K562 (cell line): ENCODE results near the gene SULT2B1. TPM values are rescaled to one million over a fixed set of nuclear protein-coding genes. Genes with fewer than 3 reads are reported as not detected.
A peak's percentile ranks its signal among the peaks of the same experiment; 100 is the strongest.

Experiments used
- BRCA1 ChIP-seq, 2 experiments: fragments of 450-650 bp in 1 of 2; sonication (generic) in 1 of 2; formaldehyde crosslinking in 1 of 2; IDR thresholded peaks; 2 replicates each; pipeline versions ENCODE4 v1.5.0 to v1.6.1; 2017 to 2020; ENCODE audit warnings: mild to moderate bottlenecking in 1 of 2, missing genetic modification reagents in 1 of 2
- C11orf30 ChIP-seq: fragments of 450-650 bp; IDR thresholded peaks from 2 replicates; pipeline ENCODE4 v1.6.1; 2016; ENCODE audit warnings: low read depth, mild to moderate bottlenecking
- CBX5 ChIP-seq: IDR thresholded peaks from 2 replicates; pipeline ENCODE4 v1.6.1; 2014; ENCODE audit warnings: low read depth, borderline replicate concordance
- CC2D1A ChIP-seq: fragments of 450-650 bp; IDR thresholded peaks from 2 replicates; pipeline ENCODE4 v1.6.1; 2017; ENCODE audit warnings: mild to moderate bottlenecking
- CHCHD3 ChIP-seq: fragments of 250-450 bp; sonication (Bioruptor Pico); IDR thresholded peaks from 2 replicates; pipeline ENCODE4 v2.1.2; 2022; ENCODE audit warnings: mild to moderate bottlenecking
- CTBP1 ChIP-seq: fragments of 450-650 bp; IDR thresholded peaks from 2 replicates; pipeline ENCODE4 v1.6.1; 2016; ENCODE audit warnings: borderline replicate concordance
- ELF4 ChIP-seq: fragments of 450-650 bp; formaldehyde crosslinking; IDR thresholded peaks from 2 replicates; pipeline ENCODE4 v1.4.0; 2022; ENCODE audit warnings: missing genetic modification characterization
- HDGF ChIP-seq: fragments of 450-650 bp; IDR thresholded peaks from 2 replicates; pipeline ENCODE4 v1.6.1; 2016
- KLF1 ChIP-seq: fragments of 450-650 bp; IDR thresholded peaks from 2 replicates; pipeline ENCODE4 v1.6.1; 2016; ENCODE audit warnings: missing genetic modification characterization, missing compliant biosample characterization
- MCM2 ChIP-seq: fragments of 450-650 bp; IDR thresholded peaks from 2 replicates; pipeline ENCODE4 v1.6.1; 2017; ENCODE audit warnings: low read depth, mild to moderate bottlenecking
- MTA3 ChIP-seq: fragments of 450-650 bp; formaldehyde crosslinking; IDR thresholded peaks from 2 replicates; pipeline ENCODE4 v1.6.1; 2017; ENCODE audit warnings: mild to moderate bottlenecking, borderline replicate concordance
- NEUROD1 ChIP-seq: fragments of 150-350 bp; IDR thresholded peaks from 2 replicates; pipeline ENCODE4 v1.6.1; 2014; ENCODE audit warnings: borderline replicate concordance, low read length, low read depth; ENCODE audit not compliant: partially characterized antibody
- NFE2 ChIP-seq: IDR thresholded peaks from 2 replicates; pipeline ENCODE4 v1.6.1; 2014; ENCODE audit warnings: antibody characterized with exemption, low read depth
- NRF1 ChIP-seq, 2 experiments: fragments of 450-650 bp; IDR thresholded peaks in 1 of 2; conservative IDR thresholded peaks in 1 of 2; 2 replicates each; pipeline ENCODE4 v1.6.1; 2014; ENCODE audit warnings: mild to moderate bottlenecking in 2 of 2
- POLR2G ChIP-seq: fragments of 200-400 bp; formaldehyde crosslinking; IDR thresholded peaks from 2 replicates; pipeline ENCODE4 v1.6.1; 2017; ENCODE audit warnings: low read depth, mild to moderate bottlenecking, antibody characterized with exemption, low read length, moderate library complexity
- PPARD ChIP-seq: fragments of 250-450 bp; sonication (Bioruptor Pico); IDR thresholded peaks from 2 replicates; pipeline ENCODE4 v1.8.0; 2022; ENCODE audit warnings: inconsistent platforms, mild to moderate bottlenecking, moderate library complexity
- SMARCE1 ChIP-seq: fragments of 450-650 bp; IDR thresholded peaks from 2 replicates; pipeline ENCODE4 v1.7.1; 2016; ENCODE audit warnings: mild to moderate bottlenecking
- SMC3 ChIP-seq: conservative IDR thresholded peaks from 2 replicates; pipeline ENCODE4 v1.6.1; 2011; ENCODE audit warnings: low read depth, low read length, improper control_type of control experiment; ENCODE audit not compliant: insufficient read depth
- TAF1 ChIP-seq: IDR thresholded peaks from 2 replicates; pipeline ENCODE4 v1.6.1; 2011; ENCODE audit warnings: mild to moderate bottlenecking, low read length, moderate library complexity; ENCODE audit not compliant: insufficient read depth, control insufficient read depth, severe bottlenecking; ENCODE audit errors: extremely low read depth
- TCF15 ChIP-seq: fragments of 250-450 bp; sonication (Bioruptor Pico); IDR thresholded peaks from 2 replicates; pipeline ENCODE4 v1.8.0; 2022; ENCODE audit warnings: moderate library complexity, mild to moderate bottlenecking, inconsistent platforms
- THRA ChIP-seq: fragments of 450-650 bp; IDR thresholded peaks from 2 replicates; pipeline ENCODE4 v1.6.1; 2017; ENCODE audit warnings: mild to moderate bottlenecking, moderate library complexity
- U2AF2 ChIP-seq: fragments of 200-400 bp; formaldehyde crosslinking; optimal IDR thresholded peaks from 2 replicates; pipeline ENCODE3; 2017; ENCODE audit warnings: low read depth, mild to moderate bottlenecking, low read length
- UBTF ChIP-seq, 2 experiments: IDR thresholded peaks; 2 replicates each; pipeline ENCODE4 v1.6.1; 2012; ENCODE audit warnings: improper control_type of control experiment in 2 of 2, low read depth in 2 of 2, low read length in 2 of 2, borderline replicate concordance in 1 of 2
- ZBTB7A ChIP-seq: IDR thresholded peaks from 2 replicates; pipeline ENCODE4 v1.6.1; 2011; ENCODE audit warnings: low read depth, mild to moderate bottlenecking, low read length, moderate library complexity, borderline replicate concordance; ENCODE audit not compliant: control insufficient read depth
- ZFX ChIP-seq: sonication (generic); formaldehyde crosslinking; IDR thresholded peaks from 2 replicates; pipeline ENCODE4 v1.8.0; 2022; ENCODE audit warnings: mild to moderate bottlenecking, missing genetic modification reagents, moderate library complexity
- polyA plus RNA-seq, 8 experiments: library from polyadenylated mRNA; depleted of rRNA in 4 of 8; stranded (reverse) in 5 of 8; unstranded in 3 of 8; fragments of >200 nt; fragmentation: Nextera tagmentation in 2 of 8; fragmentation: Illumina TruSeq in 1 of 8; extraction: Ambion mirVana in 2 of 8; extraction: Trizol in 1 of 8; gene quantifications; 2 replicates each; pipeline versions ENCODE4 v1.2.1 to v1.2.3, GENCODE V29; 2011 to 2014; ENCODE audit warnings: inconsistent platforms in 1 of 8, missing spikeins in 1 of 8
- total RNA-seq, 7 experiments: library from RNA; depleted of rRNA in 6 of 7; stranded (reverse); fragments of >200 nt in 6 of 7; fragmentation: Illumina TruSeq in 2 of 7; extraction: Trizol in 2 of 7; gene quantifications; 2 replicates each; pipeline versions ENCODE4 v1.2.1 to v1.2.3, GENCODE V29; 2011 to 2021; ENCODE audit warnings: low replicate concordance in 1 of 7

The SULT2B1 gene
- total and polyA plus RNA-seq, 9 of the 15 experiments (the other 6 are each of a cell fraction or from before 2014, with no cell fraction given): 0.09 to 0.62 (median 0.22) TPM; not detected in 2

- TF ChIP-seq SMARCE1: peak; percentile 79
- TF ChIP-seq SMC3: no peak
- TF ChIP-seq U2AF2: no peak
- no peak for TF ChIP-seq BRCA1 (IDR thresholded peaks at IDR 0.05)
- no peak for TF ChIP-seq BRCA1 (CRISPR knock-in tag; IDR thresholded peaks at IDR 0.05)
- no peak for TF ChIP-seq KLF1 (tag)
- peak; percentile 44; the same call in 1 of the 2 replicates for TF ChIP-seq CTBP1
- TF ChIP-seq ZBTB7A: peak; percentile 52; the same call in 1 of the 2 replicates
- no peak for TF ChIP-seq CHCHD3 (CRISPR knock-in tag)
- no peak for TF ChIP-seq PPARD (CRISPR knock-in tag)
- peak; percentile 34; the same call in 1 of the 2 replicates for TF ChIP-seq NFE2
- TF ChIP-seq UBTF (IDR thresholded peaks at IDR 0.05; ENCODE audit: borderline replicate concordance in 1 of 2, low read depth in 2 of 2, low read length in 2 of 2): 0 out of 4 replicates have a peak, but pooled peaks of 1 of the 2 experiments have one; percentile 44
- 0 out of 2 replicates have a peak, but pooled peaks have one; percentile 45 for TF ChIP-seq MTA3
- no peak for TF ChIP-seq MCM2
- no peak for TF ChIP-seq TAF1
- no peak for TF ChIP-seq TCF15 (CRISPR knock-in tag)
- TF ChIP-seq CBX5: no peak
- no peak for TF ChIP-seq ELF4 (CRISPR knock-in tag)
- peak; percentile 34; the same call in 1 of the 2 replicates for TF ChIP-seq C11orf30
- TF ChIP-seq CC2D1A: no peak
- peak; percentile 51 to 52 for TF ChIP-seq NRF1 (conservative IDR thresholded peaks at IDR 0.05 in 1 of 2, IDR thresholded peaks at IDR 0.05 in 1 of 2)
- no peak for TF ChIP-seq HDGF
- peak; percentile 17 for TF ChIP-seq NEUROD1
- no peak for TF ChIP-seq THRA
- TF ChIP-seq POLR2G: peak; percentile 47
- TF ChIP-seq ZFX (CRISPR knock-in tag): no peak
Measured at GRCh38 chr19:48568345-48568886, 16.4 kb downstream of the SULT2B1 start (continued).
